ENCODE measurements around the gene ST3GAL3.

The ST3GAL3 gene

GRCh38 chr1:43731867-43732531 is 24.7 kb downstream of the ST3GAL3 start:
- DNase-seq = no peak
- in situ Hi-C loops (cut with HindIII; ENCODE audit: low pct_ligation_motif_present, low pct_unique_long_range_greater_than_20kb, low sequenced_read_pairs) = no loop called here

- in situ Hi-C loops (cut with HindIII; ENCODE audit: low pct_ligation_motif_present, low pct_unique_long_range_greater_than_20kb, low sequenced_read_pairs) = no loop called here
- DNase-seq = no peak
These were observed 29.5 kb downstream of the ST3GAL3 start for GRCh38 chr1:43736819-43737218.

GRCh38 chr1:43742026-43742425 is 34.7 kb downstream of the ST3GAL3 start:
- in situ Hi-C loops (cut with HindIII; ENCODE audit: low pct_ligation_motif_present, low pct_unique_long_range_greater_than_20kb, low sequenced_read_pairs) = no loop called here
- DNase-seq = no peak

- no peak for DNase-seq
- in situ Hi-C loops (cut with HindIII; ENCODE audit: low pct_ligation_motif_present, low pct_unique_long_range_greater_than_20kb, low sequenced_read_pairs) = no loop called here
These were observed 35.9 kb downstream of the ST3GAL3 start for GRCh38 chr1:43743206-43743605.

GRCh38 chr1:43747736-43748135 is 40.4 kb downstream of the ST3GAL3 start:
- no peak for DNase-seq
- in situ Hi-C loops (cut with HindIII; ENCODE audit: low pct_ligation_motif_present, low pct_unique_long_range_greater_than_20kb, low sequenced_read_pairs) = no loop called here

- in situ Hi-C loops (cut with HindIII; ENCODE audit: low pct_ligation_motif_present, low pct_unique_long_range_greater_than_20kb, low sequenced_read_pairs) = loop anchor here (25.0 kb wide), 1 partner anchor 187 kb away; the partner anchor contains the start of genes ARTN and IPO13
- DNase-seq = no peak
These were observed 42.7 kb downstream of the ST3GAL3 start for GRCh38 chr1:43750083-43750482.

- DNase-seq = no peak
- in situ Hi-C loops (cut with HindIII; ENCODE audit: low pct_ligation_motif_present, low pct_unique_long_range_greater_than_20kb, low sequenced_read_pairs) = loop anchor here (25.0 kb wide), 1 partner anchor 184 kb away; the partner anchor contains the start of genes ARTN and IPO13
These were observed 46.1 kb downstream of the ST3GAL3 start for GRCh38 chr1:43753422-43753821.

GRCh38 chr1:43754892-43755291 is 47.6 kb downstream of the ST3GAL3 start:
- no peak for DNase-seq
- in situ Hi-C loops (cut with HindIII; ENCODE audit: low pct_ligation_motif_present, low pct_unique_long_range_greater_than_20kb, low sequenced_read_pairs) = loop anchor here (25.0 kb wide), 1 partner anchor 182 kb away; the partner anchor contains the start of genes ARTN and IPO13

- in situ Hi-C loops (cut with HindIII; ENCODE audit: low pct_ligation_motif_present, low pct_unique_long_range_greater_than_20kb, low sequenced_read_pairs) = loop anchor here (25.0 kb wide), 1 partner anchor 180 kb away; the partner anchor contains the start of genes ARTN and IPO13
- DNase-seq = no peak
These were observed 50.2 kb downstream of the ST3GAL3 start for GRCh38 chr1:43757343-43758053.

GRCh38 chr1:43760745-43761317 is 53.5 kb downstream of the ST3GAL3 start:
- DNase-seq = no peak
- in situ Hi-C loops (cut with HindIII; ENCODE audit: low pct_ligation_motif_present, low pct_unique_long_range_greater_than_20kb, low sequenced_read_pairs) = loop anchor here (25.0 kb wide), 1 partner anchor 176 kb away; the partner anchor contains the start of genes ARTN and IPO13

- DNase-seq = peak; percentile 78
- in situ Hi-C loops (cut with HindIII; ENCODE audit: low pct_ligation_motif_present, low pct_unique_long_range_greater_than_20kb, low sequenced_read_pairs) = loop anchor here (25.0 kb wide), 1 partner anchor 174 kb away; the partner anchor contains the start of genes ARTN and IPO13
These were observed 56.2 kb downstream of the ST3GAL3 start for GRCh38 chr1:43763497-43763973.

GRCh38 chr1:43764581-43764980 is 57.2 kb downstream of the ST3GAL3 start:
- in situ Hi-C loops (cut with HindIII; ENCODE audit: low pct_ligation_motif_present, low pct_unique_long_range_greater_than_20kb, low sequenced_read_pairs) = loop anchor here (25.0 kb wide), 1 partner anchor 173 kb away; the partner anchor contains the start of genes ARTN and IPO13
- no peak for DNase-seq

GRCh38 chr1:43766086-43766784 is 58.9 kb downstream of the ST3GAL3 start:
- DNase-seq = no peak

GRCh38 chr1:43766818-43767525 is 59.6 kb downstream of the ST3GAL3 start:
- in situ Hi-C loops (cut with HindIII; ENCODE audit: low pct_ligation_motif_present, low pct_unique_long_range_greater_than_20kb, low sequenced_read_pairs) = loop anchor here (25.0 kb wide), 1 partner anchor 170 kb away; the partner anchor contains the start of genes ARTN and IPO13
- no peak for DNase-seq

More at GRCh38 chr1:43766086-43766784, 58.9 kb downstream of the ST3GAL3 start:
- in situ Hi-C loops (cut with HindIII; ENCODE audit: low pct_ligation_motif_present, low pct_unique_long_range_greater_than_20kb, low sequenced_read_pairs) = loop anchor here (25.0 kb wide), 1 partner anchor 171 kb away; the partner anchor contains the start of genes ARTN and IPO13

- in situ Hi-C loops (cut with HindIII; ENCODE audit: low pct_ligation_motif_present, low pct_unique_long_range_greater_than_20kb, low sequenced_read_pairs) = loop anchor here (25.0 kb wide), 1 partner anchor 169 kb away; the partner anchor contains the start of genes ARTN and IPO13
- DNase-seq = no peak
These were observed 60.8 kb downstream of the ST3GAL3 start for GRCh38 chr1:43768168-43768567.

GRCh38 chr1:43769350-43769908 is 62.1 kb downstream of the ST3GAL3 start:
- in situ Hi-C loops (cut with HindIII; ENCODE audit: low pct_ligation_motif_present, low pct_unique_long_range_greater_than_20kb, low sequenced_read_pairs) = loop anchor here (25.0 kb wide), 1 partner anchor 168 kb away; the partner anchor contains the start of genes ARTN and IPO13
- DNase-seq = no peak

- in situ Hi-C loops (cut with HindIII; ENCODE audit: low pct_ligation_motif_present, low pct_unique_long_range_greater_than_20kb, low sequenced_read_pairs) = loop anchor here (25.0 kb wide), 1 partner anchor 167 kb away; the partner anchor contains the start of genes ARTN and IPO13
- DNase-seq = no peak
These were observed 62.8 kb downstream of the ST3GAL3 start for GRCh38 chr1:43770111-43770510.
